HEK293 (cell line): Measurements from ENCODE around the gene PPFIA1.

Source experiments
- CTCF ChIA-PET: fragments of 350-600 bp; formaldehyde crosslinking; extraction: SDS; loops from one replicate; lab custom pipeline; 2021; ENCODE audit warnings: antibody characterized with exemption; lab: Yijun Ruan, JAX
- POLR2A ChIA-PET: fragments of 300-600 bp; formaldehyde crosslinking; extraction: SDS; loops from one replicate; lab custom pipeline; 2020; ENCODE audit warnings: antibody characterized with exemption, inconsistent platforms; lab: Yijun Ruan, JAX
- H3K27ac ChIP-seq: fragments of 200-500 bp; sonication (Bioruptor generic); 2 replicates; pipeline ENCODE4 v1.5.1; 2014; ENCODE audit warnings: low read depth, low read length, control low read depth, inconsistent platforms; ENCODE audit errors: extremely low read depth
- H3K36me3 ChIP-seq, 2 experiments: fragments of 200-500 bp in 1 of 2; sonication (Bioruptor generic) in 1 of 2; 1 replicate in 1 of 2; 2 replicates in 1 of 2; pipeline ENCODE4 v1.5.1; 2014 to 2017; ENCODE audit warnings: inconsistent platforms in 2 of 2, low read length in 2 of 2; ENCODE audit not compliant: control insufficient read depth in 2 of 2, insufficient read depth in 1 of 2
- H3K4me1 ChIP-seq: fragments of 200-500 bp; sonication (Bioruptor generic); 2 replicates; pipeline ENCODE4 v1.5.1; 2014; ENCODE audit warnings: mild to moderate bottlenecking, low read length, inconsistent platforms; ENCODE audit not compliant: control insufficient read depth, insufficient read depth
- H3K4me3 ChIP-seq: 2 replicates; pipeline ENCODE4 v1.5.1; 2011; ENCODE audit warnings: low read depth, mild to moderate bottlenecking, control low read depth, low read length, moderate library complexity
- H3K9me3 ChIP-seq: fragments of 200-500 bp; sonication (Bioruptor generic); 2 replicates; pipeline ENCODE4 v1.5.1; 2014; ENCODE audit warnings: low read depth, low read length, inconsistent platforms; ENCODE audit not compliant: control insufficient read depth, insufficient read depth
- GFI1B ChIP-seq: fragments of 450-650 bp; formaldehyde crosslinking; IDR thresholded peaks from 2 replicates; pipeline ENCODE4 v1.5.1; 2016; ENCODE audit warnings: missing biosample characterization, missing genetic modification characterization
- GLI2 ChIP-seq: fragments of 450-650 bp; formaldehyde crosslinking; IDR thresholded peaks from 2 replicates; pipeline ENCODE4; 2017; ENCODE audit warnings: missing biosample characterization, missing genetic modification characterization, low read depth, borderline replicate concordance
- GLIS1 ChIP-seq: fragments of 450-650 bp; formaldehyde crosslinking; IDR thresholded peaks from 2 replicates; pipeline ENCODE4 v1.5.1; 2016; ENCODE audit warnings: missing biosample characterization, missing genetic modification characterization
- MYNN ChIP-seq: fragments of 450-650 bp; formaldehyde crosslinking; IDR thresholded peaks from 2 replicates; pipeline ENCODE4 v1.5.1; 2016; ENCODE audit warnings: missing biosample characterization, missing genetic modification characterization, borderline replicate concordance
- SCRT1 ChIP-seq: fragments of 450-650 bp; formaldehyde crosslinking; IDR thresholded peaks from 2 replicates; pipeline ENCODE4 v1.5.1; 2016; ENCODE audit warnings: missing biosample characterization, missing genetic modification characterization, borderline replicate concordance
- SCRT2 ChIP-seq: fragments of 450-650 bp; formaldehyde crosslinking; IDR thresholded peaks from 2 replicates; pipeline ENCODE4 v1.5.1; 2016; ENCODE audit warnings: missing biosample characterization, missing genetic modification characterization
- SP2 ChIP-seq: fragments of 450-650 bp; formaldehyde crosslinking; IDR thresholded peaks from 2 replicates; pipeline ENCODE4 v1.5.1; 2016; ENCODE audit warnings: missing biosample characterization, missing genetic modification characterization
- SP7 ChIP-seq: fragments of 450-650 bp; formaldehyde crosslinking; IDR thresholded peaks from 2 replicates; pipeline ENCODE4 v1.5.1; 2016; ENCODE audit warnings: missing biosample characterization, missing genetic modification characterization
- ZFP41 ChIP-seq: fragments of 450-650 bp; formaldehyde crosslinking; IDR thresholded peaks from 2 replicates; pipeline ENCODE4 v1.5.1; 2016; ENCODE audit warnings: missing biosample characterization, missing genetic modification characterization, borderline replicate concordance
- ZNF114 ChIP-seq: fragments of 450-650 bp; formaldehyde crosslinking; IDR thresholded peaks from 2 replicates; pipeline ENCODE4 v1.5.0; 2017; ENCODE audit warnings: missing biosample characterization, missing genetic modification characterization
- ZNF19 ChIP-seq: fragments of 450-650 bp; formaldehyde crosslinking; IDR thresholded peaks from 2 replicates; pipeline ENCODE4; 2016; ENCODE audit warnings: missing biosample characterization, missing genetic modification characterization, low read depth
- ZNF211 ChIP-seq: fragments of 450-650 bp; formaldehyde crosslinking; IDR thresholded peaks from 2 replicates; pipeline ENCODE4 v1.5.1; 2016; ENCODE audit warnings: low read depth, missing biosample characterization, missing genetic modification characterization
- ZNF366 ChIP-seq: fragments of 450-650 bp; formaldehyde crosslinking; conservative IDR thresholded peaks from 2 replicates; pipeline ENCODE4 v1.5.1; 2016; ENCODE audit warnings: missing biosample characterization, missing genetic modification characterization
- ZNF560 ChIP-seq: fragments of 450-650 bp; formaldehyde crosslinking; IDR thresholded peaks from 2 replicates; pipeline ENCODE4 v1.5.1; 2017; ENCODE audit warnings: missing biosample characterization, missing genetic modification characterization, borderline replicate concordance
- ZNF658 ChIP-seq: fragments of 450-650 bp; formaldehyde crosslinking; IDR thresholded peaks from 2 replicates; pipeline ENCODE4; 2016; ENCODE audit warnings: missing biosample characterization, missing genetic modification characterization
- ZNF768 ChIP-seq: fragments of 450-650 bp; formaldehyde crosslinking; IDR thresholded peaks from 2 replicates; pipeline ENCODE4 v1.5.1; 2018; ENCODE audit warnings: missing biosample characterization, mild to moderate bottlenecking, missing genetic modification characterization
- ZSCAN23 ChIP-seq: fragments of 450-650 bp; formaldehyde crosslinking; IDR thresholded peaks from 2 replicates; pipeline ENCODE4 v1.5.1; 2016; ENCODE audit warnings: missing biosample characterization, missing genetic modification characterization
- ZXDB ChIP-seq: fragments of 450-650 bp; formaldehyde crosslinking; IDR thresholded peaks from 2 replicates; pipeline ENCODE4 v1.5.1; 2016; ENCODE audit warnings: missing biosample characterization, missing genetic modification characterization
- TF ChIP-seq, protein P1 (sequence below): fragments of 450-650 bp; formaldehyde crosslinking; IDR thresholded peaks from 2 replicates; pipeline ENCODE4 v1.5.1; 2016; ENCODE audit warnings: missing biosample characterization, missing genetic modification characterization
- TF ChIP-seq, protein P2 (sequence below): fragments of 450-650 bp; formaldehyde crosslinking; IDR thresholded peaks from 2 replicates; pipeline ENCODE4 v1.5.1; 2016; ENCODE audit warnings: missing biosample characterization, missing genetic modification characterization
- TF ChIP-seq, protein P3 (sequence below): sonication (generic); formaldehyde crosslinking; IDR thresholded peaks from 2 replicates; pipeline ENCODE4 v1.8.1; 2022; ENCODE audit warnings: mild to moderate bottlenecking, moderate library complexity, missing genetic modification reagents
- TF ChIP-seq, protein P4 (sequence below): fragments of 450-650 bp; formaldehyde crosslinking; IDR thresholded peaks from 2 replicates; pipeline ENCODE4 v1.5.1; 2017; ENCODE audit warnings: missing biosample characterization, missing genetic modification characterization
- TF ChIP-seq, protein P5 (sequence below): fragments of 450-650 bp; formaldehyde crosslinking; IDR thresholded peaks from 2 replicates; pipeline ENCODE4 v1.5.1; 2016; ENCODE audit warnings: missing biosample characterization, missing genetic modification characterization, borderline replicate concordance
- TF ChIP-seq, protein P6 (sequence below): fragments of 450-650 bp; formaldehyde crosslinking; IDR thresholded peaks from 2 replicates; pipeline ENCODE4 v1.5.1; 2016; ENCODE audit warnings: missing biosample characterization, missing genetic modification characterization

The PPFIA1 gene

DNA sequence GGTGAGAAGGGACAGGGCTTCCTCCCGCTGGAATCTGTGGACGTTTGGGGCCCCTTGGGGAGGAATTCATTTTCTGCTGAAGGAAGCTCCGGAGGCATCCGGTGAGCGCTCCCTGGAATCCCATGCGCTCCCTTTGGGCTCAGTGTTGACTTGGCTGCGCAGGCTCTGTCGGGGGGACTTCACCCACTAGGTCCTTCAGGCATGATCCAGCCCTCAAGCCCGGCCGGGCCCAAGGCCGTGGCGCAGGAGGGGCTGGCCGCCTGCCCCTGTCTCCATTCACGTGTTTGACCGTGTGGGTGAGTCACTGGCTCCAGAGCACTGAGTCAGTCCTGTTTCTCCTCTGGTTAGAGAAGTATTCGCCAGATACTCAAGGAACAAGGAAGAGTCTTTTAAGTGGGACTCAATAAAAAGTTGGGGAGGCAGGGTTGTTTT lies 129.2 kb downstream of the PPFIA1 start (continued):
- TF ChIP-seq SP2 (tag by site-specific recombination) (peak; percentile 38), ZFP41 (tag by site-specific recombination) (no peak), ZNF114 (no peak), SCRT2 (tag by site-specific recombination) (no peak), ZNF560 (tag by site-specific recombination) (no peak), SP7 (no peak)
- TF ChIP-seq, protein P1, sequence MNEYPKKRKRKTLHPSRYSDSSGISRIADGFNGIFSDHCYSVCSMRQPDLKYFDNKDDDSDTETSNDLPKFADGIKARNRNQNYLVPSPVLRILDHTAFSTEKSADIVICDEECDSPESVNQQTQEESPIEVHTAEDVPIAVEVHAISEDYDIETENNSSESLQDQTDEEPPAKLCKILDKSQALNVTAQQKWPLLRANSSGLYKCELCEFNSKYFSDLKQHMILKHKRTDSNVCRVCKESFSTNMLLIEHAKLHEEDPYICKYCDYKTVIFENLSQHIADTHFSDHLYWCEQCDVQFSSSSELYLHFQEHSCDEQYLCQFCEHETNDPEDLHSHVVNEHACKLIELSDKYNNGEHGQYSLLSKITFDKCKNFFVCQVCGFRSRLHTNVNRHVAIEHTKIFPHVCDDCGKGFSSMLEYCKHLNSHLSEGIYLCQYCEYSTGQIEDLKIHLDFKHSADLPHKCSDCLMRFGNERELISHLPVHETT, result no peak
- TF ChIP-seq, protein P2, sequence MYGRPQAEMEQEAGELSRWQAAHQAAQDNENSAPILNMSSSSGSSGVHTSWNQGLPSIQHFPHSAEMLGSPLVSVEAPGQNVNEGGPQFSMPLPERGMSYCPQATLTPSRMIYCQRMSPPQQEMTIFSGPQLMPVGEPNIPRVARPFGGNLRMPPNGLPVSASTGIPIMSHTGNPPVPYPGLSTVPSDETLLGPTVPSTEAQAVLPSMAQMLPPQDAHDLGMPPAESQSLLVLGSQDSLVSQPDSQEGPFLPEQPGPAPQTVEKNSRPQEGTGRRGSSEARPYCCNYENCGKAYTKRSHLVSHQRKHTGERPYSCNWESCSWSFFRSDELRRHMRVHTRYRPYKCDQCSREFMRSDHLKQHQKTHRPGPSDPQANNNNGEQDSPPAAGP, result peak; percentile 10; the same call in 1 of the 2 replicates
- TF ChIP-seq, protein P3, sequence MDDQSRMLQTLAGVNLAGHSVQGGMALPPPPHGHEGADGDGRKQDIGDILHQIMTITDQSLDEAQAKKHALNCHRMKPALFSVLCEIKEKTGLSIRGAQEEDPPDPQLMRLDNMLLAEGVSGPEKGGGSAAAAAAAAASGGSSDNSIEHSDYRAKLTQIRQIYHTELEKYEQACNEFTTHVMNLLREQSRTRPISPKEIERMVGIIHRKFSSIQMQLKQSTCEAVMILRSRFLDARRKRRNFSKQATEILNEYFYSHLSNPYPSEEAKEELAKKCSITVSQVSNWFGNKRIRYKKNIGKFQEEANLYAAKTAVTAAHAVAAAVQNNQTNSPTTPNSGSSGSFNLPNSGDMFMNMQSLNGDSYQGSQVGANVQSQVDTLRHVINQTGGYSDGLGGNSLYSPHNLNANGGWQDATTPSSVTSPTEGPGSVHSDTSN (CRISPR knock-in tag), result no peak

DNA sequence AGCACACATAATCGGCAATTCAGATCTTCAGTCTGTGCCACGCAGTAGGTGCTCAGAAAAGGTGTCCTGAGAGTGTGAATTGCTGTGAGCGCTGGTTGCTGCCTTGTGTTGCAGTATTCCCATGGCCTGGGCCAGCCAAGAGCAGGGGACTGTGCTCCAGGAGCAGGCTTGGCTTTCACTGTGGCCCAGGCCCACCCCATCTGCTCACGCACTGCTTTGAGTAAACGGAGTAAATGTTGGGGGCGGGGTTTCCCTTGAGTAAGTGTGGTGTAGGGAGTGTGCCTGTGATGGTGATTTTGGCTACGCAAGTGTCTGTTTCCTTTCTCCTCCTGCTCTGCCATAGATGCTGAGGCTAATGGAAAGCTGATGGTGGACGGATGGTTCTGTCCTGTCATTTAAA lies 130.2 kb downstream of the PPFIA1 start:
- H3K4me3 ChIP-seq, result no peak overlapping the region
- H3K9me3 ChIP-seq, result no peaks in the 10 kb centered on the region
- peaks cover 0 to 21% of the 10 kb centered on the region in 2 experiments; a peak in 2 of 3 replicates for H3K36me3 ChIP-seq
- no peaks in the 10 kb centered on the region for H3K4me1 ChIP-seq
- CTCF ChIA-PET, result interaction anchor here (1.0 kb wide), 2 partner anchors 9 to 10 kb away, joined by 3 to 4 read pairs; no protein-coding TSS in a partner anchor
- H3K27ac ChIP-seq, result no peak overlapping the region
- POLR2A ChIA-PET, result no interaction called here
- TF ChIP-seq GLI2 (tag by site-specific recombination) (no peak), SCRT1 (tag by site-specific recombination) (no peak), ZSCAN23 (tag by site-specific recombination) (no peak), ZNF366 (tag by site-specific recombination) (no peak), ZNF211 (no peak), ZNF658 (tag by site-specific recombination) (no peak), GLIS1 (tag by site-specific recombination) (no peak), ZXDB (tag by site-specific recombination) (no peak), ZNF19 (tag by site-specific recombination) (no peak), ZNF768 (no peak), MYNN (tag by site-specific recombination) (no peak), GFI1B (tag by site-specific recombination) (no peak)
- TF ChIP-seq, protein P4, sequence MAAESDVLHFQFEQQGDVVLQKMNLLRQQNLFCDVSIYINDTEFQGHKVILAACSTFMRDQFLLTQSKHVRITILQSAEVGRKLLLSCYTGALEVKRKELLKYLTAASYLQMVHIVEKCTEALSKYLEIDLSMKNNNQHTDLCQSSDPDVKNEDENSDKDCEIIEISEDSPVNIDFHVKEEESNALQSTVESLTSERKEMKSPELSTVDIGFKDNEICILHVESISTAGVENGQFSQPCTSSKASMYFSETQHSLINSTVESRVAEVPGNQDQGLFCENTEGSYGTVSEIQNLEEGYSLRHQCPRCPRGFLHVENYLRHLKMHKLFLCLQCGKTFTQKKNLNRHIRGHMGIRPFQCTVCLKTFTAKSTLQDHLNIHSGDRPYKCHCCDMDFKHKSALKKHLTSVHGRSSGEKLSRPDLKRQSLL (tag by site-specific recombination), result no peak
- TF ChIP-seq, protein P5, sequence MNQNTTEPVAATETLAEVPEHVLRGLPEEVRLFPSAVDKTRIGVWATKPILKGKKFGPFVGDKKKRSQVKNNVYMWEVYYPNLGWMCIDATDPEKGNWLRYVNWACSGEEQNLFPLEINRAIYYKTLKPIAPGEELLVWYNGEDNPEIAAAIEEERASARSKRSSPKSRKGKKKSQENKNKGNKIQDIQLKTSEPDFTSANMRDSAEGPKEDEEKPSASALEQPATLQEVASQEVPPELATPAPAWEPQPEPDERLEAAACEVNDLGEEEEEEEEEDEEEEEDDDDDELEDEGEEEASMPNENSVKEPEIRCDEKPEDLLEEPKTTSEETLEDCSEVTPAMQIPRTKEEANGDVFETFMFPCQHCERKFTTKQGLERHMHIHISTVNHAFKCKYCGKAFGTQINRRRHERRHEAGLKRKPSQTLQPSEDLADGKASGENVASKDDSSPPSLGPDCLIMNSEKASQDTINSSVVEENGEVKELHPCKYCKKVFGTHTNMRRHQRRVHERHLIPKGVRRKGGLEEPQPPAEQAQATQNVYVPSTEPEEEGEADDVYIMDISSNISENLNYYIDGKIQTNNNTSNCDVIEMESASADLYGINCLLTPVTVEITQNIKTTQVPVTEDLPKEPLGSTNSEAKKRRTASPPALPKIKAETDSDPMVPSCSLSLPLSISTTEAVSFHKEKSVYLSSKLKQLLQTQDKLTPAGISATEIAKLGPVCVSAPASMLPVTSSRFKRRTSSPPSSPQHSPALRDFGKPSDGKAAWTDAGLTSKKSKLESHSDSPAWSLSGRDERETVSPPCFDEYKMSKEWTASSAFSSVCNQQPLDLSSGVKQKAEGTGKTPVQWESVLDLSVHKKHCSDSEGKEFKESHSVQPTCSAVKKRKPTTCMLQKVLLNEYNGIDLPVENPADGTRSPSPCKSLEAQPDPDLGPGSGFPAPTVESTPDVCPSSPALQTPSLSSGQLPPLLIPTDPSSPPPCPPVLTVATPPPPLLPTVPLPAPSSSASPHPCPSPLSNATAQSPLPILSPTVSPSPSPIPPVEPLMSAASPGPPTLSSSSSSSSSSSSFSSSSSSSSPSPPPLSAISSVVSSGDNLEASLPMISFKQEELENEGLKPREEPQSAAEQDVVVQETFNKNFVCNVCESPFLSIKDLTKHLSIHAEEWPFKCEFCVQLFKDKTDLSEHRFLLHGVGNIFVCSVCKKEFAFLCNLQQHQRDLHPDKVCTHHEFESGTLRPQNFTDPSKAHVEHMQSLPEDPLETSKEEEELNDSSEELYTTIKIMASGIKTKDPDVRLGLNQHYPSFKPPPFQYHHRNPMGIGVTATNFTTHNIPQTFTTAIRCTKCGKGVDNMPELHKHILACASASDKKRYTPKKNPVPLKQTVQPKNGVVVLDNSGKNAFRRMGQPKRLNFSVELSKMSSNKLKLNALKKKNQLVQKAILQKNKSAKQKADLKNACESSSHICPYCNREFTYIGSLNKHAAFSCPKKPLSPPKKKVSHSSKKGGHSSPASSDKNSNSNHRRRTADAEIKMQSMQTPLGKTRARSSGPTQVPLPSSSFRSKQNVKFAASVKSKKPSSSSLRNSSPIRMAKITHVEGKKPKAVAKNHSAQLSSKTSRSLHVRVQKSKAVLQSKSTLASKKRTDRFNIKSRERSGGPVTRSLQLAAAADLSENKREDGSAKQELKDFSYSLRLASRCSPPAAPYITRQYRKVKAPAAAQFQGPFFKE (tag by site-specific recombination), result no peak
- TF ChIP-seq, protein P6, sequence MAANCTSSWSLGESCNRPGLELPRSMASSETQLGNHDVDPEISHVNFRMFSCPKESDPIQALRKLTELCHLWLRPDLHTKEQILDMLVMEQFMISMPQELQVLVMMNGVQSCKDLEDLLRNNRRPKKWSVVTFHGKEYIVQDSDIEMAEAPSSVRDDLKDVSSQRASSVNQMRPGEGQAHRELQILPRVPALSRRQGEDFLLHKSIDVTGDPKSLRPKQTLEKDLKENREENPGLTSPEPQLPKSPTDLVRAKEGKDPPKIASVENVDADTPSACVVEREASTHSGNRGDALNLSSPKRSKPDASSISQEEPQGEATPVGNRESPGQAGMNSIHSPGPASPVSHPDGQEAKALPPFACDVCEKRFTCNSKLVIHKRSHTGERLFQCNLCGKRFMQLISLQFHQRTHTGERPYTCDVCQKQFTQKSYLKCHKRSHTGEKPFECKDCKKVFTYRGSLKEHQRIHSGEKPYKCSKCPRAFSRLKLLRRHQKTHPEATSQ (tag by site-specific recombination), result no peak
